Stimulated activated CD8-positive, alpha-beta memory T cell treated with anti-CD3 and anti-CD28 coated beads, Interleukin-12 subunit alpha, Interleukin-12 subunit beta, amount 100 ng/mL, for 1 hour (primary cell): Measurements from ENCODE around the gene MRAP2.
"Not testable (repeated sequence)": the region's sequence is repeated elsewhere in the genome, so short reads cannot be mapped to it uniquely, and the experiment has no call there.

Experiments
- DNase-seq: peaks from one replicate; pipeline ENCODE4 v3.0.0-alpha.2; 2020; ENCODE audit warnings: low read depth

MRAP2 gene

GRCh38 chr6:84077645-84078044 is 44.1 kb downstream of the MRAP2 start:
- no peak for DNase-seq

DNA sequence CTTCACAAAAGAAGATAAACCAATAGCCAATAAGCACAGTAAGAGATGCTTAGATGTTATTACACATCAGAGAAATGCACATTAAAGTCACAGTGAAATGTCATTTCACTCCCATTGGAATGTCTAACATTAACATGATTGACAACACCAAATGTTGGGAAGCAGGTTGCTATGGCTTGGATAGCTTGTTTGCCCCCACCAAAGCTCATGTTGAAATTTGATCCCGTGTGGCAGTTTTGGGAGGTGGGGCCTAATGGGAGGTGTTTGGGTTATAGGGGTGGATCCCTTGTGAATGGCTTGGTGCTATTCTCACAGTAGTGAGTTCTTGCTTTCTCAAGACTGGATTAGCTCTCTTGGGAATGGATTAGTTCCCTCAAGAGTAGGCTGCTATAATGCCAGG is 44.8 kb downstream of the MRAP2 start:
- DNase-seq = no peak

GRCh38 chr6:84081222-84081621 is 47.6 kb downstream of the MRAP2 start:
- no peak for DNase-seq

- DNase-seq = no peak
Observed at GRCh38 chr6:84082689-84083265, 49.2 kb downstream of the MRAP2 start.

DNA sequence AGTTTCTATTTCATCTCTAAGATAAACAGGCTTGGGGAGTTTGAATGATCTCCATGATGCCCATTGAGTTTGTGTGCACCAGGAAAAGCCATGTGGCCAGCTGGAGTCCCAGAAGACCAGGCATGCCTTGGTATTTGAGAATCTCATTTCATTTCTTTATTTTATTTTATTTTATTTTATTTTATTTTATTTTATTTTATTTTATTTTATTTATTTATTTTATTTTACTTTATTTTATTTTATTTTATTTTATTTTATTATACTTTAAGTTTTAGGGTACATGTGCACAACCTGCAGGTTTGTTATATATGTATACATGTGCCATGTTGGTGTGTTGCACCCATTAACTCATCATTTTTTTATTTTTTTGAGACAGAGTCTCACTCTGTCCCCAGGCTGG is 51.1 kb downstream of the MRAP2 start:
- not testable (repeated sequence) for DNase-seq

DNA sequence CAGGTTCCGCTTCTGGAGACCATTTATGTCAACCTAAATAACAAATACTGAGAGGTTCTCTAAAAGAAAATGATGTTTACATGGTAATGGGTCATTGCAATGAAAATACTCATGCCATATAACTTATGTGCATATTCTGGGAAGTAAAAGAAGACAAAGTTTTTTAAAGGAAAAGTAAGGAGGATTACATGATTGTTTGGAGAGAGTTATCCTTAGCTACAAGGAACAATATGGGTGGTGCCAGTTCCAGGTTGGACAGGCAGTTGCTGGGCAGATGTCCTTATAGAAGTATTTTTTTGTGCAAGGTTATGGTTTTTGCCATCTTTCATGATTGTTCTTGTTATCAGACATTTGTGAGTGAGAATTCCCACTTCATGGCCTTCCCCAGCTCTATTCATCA is 52.5 kb downstream of the MRAP2 start:
- no peak for DNase-seq

GRCh38 chr6:84086545-84087429 is 53.2 kb downstream of the MRAP2 start:
- no peak for DNase-seq

DNA sequence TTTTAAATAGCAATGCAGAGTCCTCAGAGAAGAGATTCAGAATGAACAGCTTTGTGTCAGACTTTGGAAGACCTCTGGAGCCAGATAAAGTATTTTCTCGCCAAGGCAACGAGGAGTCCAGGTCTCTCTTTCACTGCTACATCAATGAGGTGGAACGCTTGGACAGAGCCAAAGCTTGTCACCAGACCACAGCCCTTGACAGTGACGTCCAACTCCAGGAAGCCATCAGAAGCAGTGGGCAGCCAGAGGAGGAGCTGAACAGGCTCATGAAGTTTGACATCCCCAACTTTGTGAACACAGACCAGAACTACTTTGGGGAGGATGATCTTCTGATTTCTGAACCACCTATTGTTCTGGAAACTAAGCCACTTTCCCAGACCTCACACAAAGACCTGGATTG is 55.5 kb downstream of the MRAP2 start:
- DNase-seq = no peak

- no peak for DNase-seq
Observed at GRCh38 chr6:84089552-84089951, 56.0 kb downstream of the MRAP2 start.

- no peak for DNase-seq
Observed at GRCh38 chr6:84093441-84094435, 60.2 kb downstream of the MRAP2 start.

DNA sequence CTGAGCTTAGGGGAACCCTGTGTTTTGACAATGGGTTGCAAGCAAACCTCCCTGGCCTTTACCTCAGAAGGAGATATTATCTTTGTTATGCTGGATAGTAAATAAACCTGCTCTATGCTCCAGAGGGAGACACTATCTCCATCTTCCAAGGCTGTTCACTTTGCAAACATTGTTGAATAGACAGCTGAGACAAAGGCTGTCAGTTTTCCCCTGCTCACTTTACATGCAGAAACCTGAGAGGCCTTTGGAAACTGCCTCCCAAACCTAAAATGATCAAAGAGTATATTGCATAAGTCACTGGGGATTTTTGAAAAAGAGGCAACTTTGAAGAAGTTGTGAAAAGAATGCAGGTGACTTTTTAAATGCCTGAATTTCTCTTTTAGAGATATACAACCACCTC is 61.6 kb downstream of the MRAP2 start:
- no peak for DNase-seq

DNA sequence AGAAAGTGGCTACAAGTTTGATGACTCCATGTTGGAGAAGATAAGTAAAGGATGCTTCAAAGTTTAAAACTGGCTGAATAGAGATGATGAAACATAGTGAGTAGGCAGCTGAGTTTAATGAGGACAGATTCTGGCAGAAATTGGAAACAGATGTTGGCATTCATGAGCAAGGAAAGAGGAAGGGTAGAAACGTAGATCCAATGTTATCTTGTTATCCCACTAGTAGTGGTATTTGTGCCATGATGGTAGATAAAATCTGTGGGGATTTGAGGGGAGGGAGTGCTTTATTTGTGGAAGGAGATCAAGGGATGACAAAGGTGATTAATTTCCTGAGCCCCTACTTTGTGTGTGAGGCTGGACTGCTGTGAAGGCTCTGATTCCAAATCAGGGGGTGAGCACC is 69.5 kb downstream of the MRAP2 start:
- no peak for DNase-seq

DNA sequence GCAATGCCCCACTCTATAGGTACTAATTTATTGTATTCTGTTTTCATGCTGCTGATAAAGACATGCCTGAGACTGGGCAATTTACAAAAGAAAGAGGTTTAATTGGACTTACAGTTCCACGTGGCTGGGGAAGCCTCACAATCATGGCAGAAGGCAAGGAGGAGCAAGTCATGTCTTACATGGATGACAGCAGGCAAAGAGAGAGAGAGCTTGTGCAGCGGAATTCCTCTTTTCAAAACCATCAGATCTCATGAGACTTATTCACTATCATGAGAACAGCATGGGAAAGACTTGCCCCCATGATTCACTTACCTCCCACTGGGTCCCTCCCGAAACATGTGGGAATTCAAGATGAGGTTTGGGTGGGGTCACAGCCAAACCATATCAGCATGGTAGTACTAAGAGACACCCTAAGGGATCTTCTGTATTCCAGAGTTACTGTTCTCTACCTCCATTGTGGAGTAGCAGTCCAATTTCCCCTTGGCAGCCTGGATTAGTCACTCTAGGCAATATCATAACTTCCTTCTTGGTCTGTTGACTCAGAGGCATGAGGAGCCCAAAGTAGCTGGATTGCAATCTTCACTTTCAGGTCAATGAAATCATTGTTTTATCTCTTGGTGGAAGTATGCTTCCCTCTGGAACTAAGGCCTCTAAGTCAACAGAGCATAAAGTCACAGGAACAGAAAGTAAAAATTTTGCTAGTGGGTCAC is 71.8 kb downstream of the MRAP2 start:
- DNase-seq = not testable (repeated sequence)

DNA sequence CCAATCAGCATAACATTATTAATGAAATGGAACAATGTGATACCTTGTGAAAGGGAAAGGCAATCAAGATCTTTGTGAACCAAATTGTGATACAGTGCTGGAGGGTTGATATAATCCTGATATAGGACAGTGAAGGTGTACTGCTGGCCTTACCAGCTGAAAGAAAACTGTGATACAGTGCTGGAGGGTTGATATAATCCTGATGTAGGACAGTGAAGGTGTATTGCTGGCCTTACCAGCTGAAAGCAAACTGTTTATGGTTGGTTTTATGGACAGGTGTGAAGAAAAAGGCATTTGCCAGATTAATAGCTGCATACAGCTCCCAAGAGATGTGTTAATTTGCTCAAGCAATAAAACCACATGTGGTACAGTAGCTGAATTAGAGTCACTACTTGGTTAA is 73.9 kb downstream of the MRAP2 start:
- DNase-seq = no peak

DNA sequence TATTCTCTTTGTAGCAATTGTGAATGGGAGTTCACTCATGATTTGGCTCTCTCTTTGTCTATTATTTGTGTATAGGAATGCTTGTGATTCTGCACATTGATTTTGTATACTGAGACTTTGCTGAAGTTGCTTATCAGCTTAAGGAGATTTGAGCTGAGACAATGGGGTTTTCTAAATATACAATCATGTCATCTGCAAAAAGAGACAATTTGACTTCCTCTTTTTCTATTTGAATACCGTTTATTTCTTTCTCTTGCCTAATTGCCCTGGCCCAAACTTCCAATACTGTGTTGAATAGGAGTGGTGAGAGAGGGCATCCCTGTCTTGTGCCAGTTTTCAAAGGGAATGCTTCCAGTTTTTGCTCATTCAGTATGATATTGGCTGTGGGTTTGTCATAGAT is 77.8 kb downstream of the MRAP2 start:
- DNase-seq = not testable (repeated sequence)

DNA sequence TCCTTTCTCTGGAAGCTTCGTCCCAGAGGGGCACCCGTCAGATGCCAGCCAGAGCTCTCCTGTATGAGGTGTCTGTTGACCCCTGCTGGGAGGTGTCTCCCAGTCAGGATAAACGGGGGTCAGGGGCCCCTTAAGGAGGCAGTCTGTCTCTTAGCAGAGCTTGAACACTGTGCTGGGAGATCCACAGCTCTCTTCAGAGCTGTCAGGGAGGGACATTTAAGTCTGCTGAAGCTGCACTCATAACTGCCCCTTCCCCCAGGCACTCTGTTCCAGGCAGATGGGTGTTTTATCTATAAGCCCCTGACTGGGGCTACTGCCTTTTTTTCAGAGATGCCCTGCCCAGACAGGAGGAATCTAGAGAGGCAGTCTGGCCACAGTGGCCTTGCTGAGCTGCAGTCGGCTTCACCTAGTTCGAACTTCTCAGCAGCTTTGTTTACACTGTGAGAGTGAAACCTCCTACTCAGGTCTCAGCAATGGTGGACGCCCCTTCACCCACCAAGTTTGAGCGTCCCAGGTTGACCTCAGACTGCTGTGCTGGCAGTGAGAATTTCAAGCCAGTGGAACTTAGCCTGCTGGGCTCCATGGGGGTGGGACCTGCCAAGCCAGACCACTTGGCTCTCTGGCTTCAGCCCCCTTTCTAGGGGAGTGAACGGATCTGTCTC is 81.5 kb downstream of the MRAP2 start:
- not testable (repeated sequence) for DNase-seq

- DNase-seq = no peak
Observed at GRCh38 chr6:84118191-84118590, 84.6 kb downstream of the MRAP2 start.

DNA sequence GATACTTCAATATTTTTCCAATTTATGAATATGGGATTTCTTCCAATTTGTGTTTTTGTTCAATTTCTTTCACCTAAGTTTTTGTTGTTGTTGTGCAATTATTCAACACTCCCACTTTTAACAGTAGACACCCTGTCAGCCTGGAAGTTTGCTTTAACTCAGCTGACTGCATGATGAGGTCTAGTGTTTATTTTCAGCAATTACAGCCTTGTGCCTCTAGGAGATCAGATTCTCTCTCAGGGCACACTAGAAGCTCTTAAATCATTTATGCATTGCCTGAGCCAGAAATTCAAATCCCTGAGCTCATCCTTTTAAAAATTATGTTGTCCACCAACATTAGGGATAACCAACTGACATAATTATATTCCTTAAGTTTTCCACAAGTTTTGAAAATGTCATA is 85.7 kb downstream of the MRAP2 start:
- DNase-seq = no peak

- no peak for DNase-seq
Observed at GRCh38 chr6:84123186-84123585, 89.6 kb downstream of the MRAP2 start.

DNA sequence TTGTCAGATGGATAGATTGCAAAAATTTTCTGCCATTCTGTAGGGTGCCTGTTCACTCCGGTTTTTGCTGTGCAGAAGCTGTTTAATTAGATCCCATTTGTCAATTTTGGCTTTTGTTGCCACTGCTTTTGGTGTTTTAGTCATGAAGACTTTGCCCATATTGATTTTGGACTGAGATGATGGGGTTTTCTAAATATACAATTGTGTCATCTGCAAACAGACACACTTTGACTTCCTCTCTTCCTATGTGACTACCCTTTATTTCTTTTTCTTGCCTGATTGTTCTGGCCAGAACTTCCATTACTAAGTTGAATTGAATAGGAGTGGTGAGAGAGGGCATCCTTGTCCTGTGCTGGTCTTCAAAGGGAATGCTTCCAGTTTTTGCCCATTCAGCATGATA is 96.0 kb downstream of the MRAP2 start:
- not testable (repeated sequence) for DNase-seq

GRCh38 chr6:84133385-84133784 is 99.8 kb downstream of the MRAP2 start:
- not testable (repeated sequence) for DNase-seq
